ENCODE results near the gene RNF157. TPM values are rescaled to one million over a fixed set of nuclear protein-coding genes. Genes with fewer than 3 reads are reported as not detected.

RNF157 gene
- total RNA-seq, 1 experiment from 2014 or later, result 11.2 TPM

DNA sequence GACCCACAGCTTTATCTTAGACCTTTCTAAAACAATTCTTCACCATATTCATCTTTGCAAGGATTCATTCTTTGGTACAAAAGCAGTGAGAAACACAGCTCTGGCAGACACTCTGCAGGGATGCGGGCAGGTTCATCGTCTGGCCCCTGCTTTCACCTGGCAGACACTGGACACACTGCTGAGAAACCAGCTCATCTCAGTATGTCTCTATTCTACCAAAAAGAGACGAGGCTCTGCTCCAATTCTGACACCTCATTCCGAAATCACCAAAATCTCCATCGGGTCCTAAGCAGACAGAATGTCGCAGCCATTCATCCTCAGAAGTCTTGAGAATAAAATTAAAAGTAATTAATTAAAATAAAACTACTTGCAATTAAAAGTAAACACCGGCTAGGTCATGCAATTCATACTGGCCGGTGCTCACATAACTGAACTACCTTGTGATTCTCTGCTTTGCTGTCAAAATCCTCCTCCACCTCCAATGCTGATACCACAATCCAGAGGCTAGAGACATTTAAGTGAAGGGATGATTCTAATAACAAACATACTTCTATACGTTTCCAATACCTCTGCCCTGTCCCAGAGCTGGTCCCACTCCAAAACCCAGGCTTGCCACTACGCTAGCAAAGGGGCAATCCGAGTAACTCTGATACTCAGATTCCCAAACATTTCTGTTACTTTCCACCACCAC, 1.3 kb downstream of the RNF157 start:
- H3K27ac Mint-ChIP-seq, result no peak overlapping the region
- TF ChIP-seq SP1 (CRISPR knock-in tag; conservative IDR thresholded peaks at IDR 0.05) (no peak), ZNF138 (CRISPR knock-in tag; conservative IDR thresholded peaks at IDR 0.05) (no peak), IRF2 (CRISPR knock-in tag; IDR thresholded peaks at IDR 0.05; ENCODE audit: borderline replicate concordance, low read depth) (no peak), CBFB (CRISPR knock-in tag; IDR thresholded peaks at IDR 0.05; ENCODE audit: low read depth) (no peak), ZNF416 (CRISPR knock-in tag; IDR thresholded peaks at IDR 0.05) (no peak), CREM (CRISPR knock-in tag; IDR thresholded peaks at IDR 0.05) (no peak), ZNF263 (CRISPR knock-in tag; IDR thresholded peaks at IDR 0.05; ENCODE audit: low read depth) (no peak)
- TF ChIP-seq, protein P1, sequence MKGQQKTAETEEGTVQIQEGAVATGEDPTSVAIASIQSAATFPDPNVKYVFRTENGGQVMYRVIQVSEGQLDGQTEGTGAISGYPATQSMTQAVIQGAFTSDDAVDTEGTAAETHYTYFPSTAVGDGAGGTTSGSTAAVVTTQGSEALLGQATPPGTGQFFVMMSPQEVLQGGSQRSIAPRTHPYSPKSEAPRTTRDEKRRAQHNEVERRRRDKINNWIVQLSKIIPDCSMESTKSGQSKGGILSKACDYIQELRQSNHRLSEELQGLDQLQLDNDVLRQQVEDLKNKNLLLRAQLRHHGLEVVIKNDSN (CRISPR knock-in tag; IDR thresholded peaks at IDR 0.05), result no peak
- TF ChIP-seq, protein P2, sequence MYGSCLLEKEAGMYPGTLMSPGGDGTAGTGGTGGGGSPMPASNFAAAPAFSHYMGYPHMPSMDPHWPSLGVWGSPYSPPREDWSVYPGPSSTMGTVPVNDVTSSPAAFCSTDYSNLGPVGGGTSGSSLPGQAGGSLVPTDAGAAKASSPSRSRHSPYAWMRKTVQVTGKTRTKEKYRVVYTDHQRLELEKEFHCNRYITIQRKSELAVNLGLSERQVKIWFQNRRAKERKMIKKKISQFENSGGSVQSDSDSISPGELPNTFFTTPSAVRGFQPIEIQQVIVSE (CRISPR knock-in tag; IDR thresholded peaks at IDR 0.05; ENCODE audit: borderline replicate concordance), result no peak
- TF ChIP-seq, protein P3, sequence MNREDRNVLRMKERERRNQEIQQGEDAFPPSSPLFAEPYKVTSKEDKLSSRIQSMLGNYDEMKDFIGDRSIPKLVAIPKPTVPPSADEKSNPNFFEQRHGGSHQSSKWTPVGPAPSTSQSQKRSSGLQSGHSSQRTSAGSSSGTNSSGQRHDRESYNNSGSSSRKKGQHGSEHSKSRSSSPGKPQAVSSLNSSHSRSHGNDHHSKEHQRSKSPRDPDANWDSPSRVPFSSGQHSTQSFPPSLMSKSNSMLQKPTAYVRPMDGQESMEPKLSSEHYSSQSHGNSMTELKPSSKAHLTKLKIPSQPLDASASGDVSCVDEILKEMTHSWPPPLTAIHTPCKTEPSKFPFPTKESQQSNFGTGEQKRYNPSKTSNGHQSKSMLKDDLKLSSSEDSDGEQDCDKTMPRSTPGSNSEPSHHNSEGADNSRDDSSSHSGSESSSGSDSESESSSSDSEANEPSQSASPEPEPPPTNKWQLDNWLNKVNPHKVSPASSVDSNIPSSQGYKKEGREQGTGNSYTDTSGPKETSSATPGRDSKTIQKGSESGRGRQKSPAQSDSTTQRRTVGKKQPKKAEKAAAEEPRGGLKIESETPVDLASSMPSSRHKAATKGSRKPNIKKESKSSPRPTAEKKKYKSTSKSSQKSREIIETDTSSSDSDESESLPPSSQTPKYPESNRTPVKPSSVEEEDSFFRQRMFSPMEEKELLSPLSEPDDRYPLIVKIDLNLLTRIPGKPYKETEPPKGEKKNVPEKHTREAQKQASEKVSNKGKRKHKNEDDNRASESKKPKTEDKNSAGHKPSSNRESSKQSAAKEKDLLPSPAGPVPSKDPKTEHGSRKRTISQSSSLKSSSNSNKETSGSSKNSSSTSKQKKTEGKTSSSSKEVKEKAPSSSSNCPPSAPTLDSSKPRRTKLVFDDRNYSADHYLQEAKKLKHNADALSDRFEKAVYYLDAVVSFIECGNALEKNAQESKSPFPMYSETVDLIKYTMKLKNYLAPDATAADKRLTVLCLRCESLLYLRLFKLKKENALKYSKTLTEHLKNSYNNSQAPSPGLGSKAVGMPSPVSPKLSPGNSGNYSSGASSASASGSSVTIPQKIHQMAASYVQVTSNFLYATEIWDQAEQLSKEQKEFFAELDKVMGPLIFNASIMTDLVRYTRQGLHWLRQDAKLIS (CRISPR knock-in tag; IDR thresholded peaks at IDR 0.05; ENCODE audit: borderline replicate concordance), result no peak
- TF ChIP-seq, protein P4, sequence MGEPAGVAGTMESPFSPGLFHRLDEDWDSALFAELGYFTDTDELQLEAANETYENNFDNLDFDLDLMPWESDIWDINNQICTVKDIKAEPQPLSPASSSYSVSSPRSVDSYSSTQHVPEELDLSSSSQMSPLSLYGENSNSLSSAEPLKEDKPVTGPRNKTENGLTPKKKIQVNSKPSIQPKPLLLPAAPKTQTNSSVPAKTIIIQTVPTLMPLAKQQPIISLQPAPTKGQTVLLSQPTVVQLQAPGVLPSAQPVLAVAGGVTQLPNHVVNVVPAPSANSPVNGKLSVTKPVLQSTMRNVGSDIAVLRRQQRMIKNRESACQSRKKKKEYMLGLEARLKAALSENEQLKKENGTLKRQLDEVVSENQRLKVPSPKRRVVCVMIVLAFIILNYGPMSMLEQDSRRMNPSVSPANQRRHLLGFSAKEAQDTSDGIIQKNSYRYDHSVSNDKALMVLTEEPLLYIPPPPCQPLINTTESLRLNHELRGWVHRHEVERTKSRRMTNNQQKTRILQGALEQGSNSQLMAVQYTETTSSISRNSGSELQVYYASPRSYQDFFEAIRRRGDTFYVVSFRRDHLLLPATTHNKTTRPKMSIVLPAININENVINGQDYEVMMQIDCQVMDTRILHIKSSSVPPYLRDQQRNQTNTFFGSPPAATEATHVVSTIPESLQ (CRISPR knock-in tag; IDR thresholded peaks at IDR 0.05), result no peak
- TF ChIP-seq, protein P5, sequence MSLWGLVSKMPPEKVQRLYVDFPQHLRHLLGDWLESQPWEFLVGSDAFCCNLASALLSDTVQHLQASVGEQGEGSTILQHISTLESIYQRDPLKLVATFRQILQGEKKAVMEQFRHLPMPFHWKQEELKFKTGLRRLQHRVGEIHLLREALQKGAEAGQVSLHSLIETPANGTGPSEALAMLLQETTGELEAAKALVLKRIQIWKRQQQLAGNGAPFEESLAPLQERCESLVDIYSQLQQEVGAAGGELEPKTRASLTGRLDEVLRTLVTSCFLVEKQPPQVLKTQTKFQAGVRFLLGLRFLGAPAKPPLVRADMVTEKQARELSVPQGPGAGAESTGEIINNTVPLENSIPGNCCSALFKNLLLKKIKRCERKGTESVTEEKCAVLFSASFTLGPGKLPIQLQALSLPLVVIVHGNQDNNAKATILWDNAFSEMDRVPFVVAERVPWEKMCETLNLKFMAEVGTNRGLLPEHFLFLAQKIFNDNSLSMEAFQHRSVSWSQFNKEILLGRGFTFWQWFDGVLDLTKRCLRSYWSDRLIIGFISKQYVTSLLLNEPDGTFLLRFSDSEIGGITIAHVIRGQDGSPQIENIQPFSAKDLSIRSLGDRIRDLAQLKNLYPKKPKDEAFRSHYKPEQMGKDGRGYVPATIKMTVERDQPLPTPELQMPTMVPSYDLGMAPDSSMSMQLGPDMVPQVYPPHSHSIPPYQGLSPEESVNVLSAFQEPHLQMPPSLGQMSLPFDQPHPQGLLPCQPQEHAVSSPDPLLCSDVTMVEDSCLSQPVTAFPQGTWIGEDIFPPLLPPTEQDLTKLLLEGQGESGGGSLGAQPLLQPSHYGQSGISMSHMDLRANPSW (CRISPR knock-in tag; conservative IDR thresholded peaks at IDR 0.05; ENCODE audit: low read depth), result no peak
- TF ChIP-seq, protein P6, sequence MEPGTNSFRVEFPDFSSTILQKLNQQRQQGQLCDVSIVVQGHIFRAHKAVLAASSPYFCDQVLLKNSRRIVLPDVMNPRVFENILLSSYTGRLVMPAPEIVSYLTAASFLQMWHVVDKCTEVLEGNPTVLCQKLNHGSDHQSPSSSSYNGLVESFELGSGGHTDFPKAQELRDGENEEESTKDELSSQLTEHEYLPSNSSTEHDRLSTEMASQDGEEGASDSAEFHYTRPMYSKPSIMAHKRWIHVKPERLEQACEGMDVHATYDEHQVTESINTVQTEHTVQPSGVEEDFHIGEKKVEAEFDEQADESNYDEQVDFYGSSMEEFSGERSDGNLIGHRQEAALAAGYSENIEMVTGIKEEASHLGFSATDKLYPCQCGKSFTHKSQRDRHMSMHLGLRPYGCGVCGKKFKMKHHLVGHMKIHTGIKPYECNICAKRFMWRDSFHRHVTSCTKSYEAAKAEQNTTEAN (CRISPR knock-in tag; IDR thresholded peaks at IDR 0.05), result no peak
- no peak for DNase-seq (ENCODE audit: low spot score)
- H3K9me3 Mint-ChIP-seq, result no peaks in the 10 kb centered on the region
- H3K36me3 Mint-ChIP-seq, result no peaks in the 10 kb centered on the region
- peaks cover 10% of the 10 kb centered on the region for H3K4me1 Mint-ChIP-seq
- peak overlapping the region; percentile 53 for H3K4me3 Mint-ChIP-seq
- POLR2A ChIA-PET, result interaction anchor here (0.6 kb wide), 2 partner anchors 17 to 71 kb away, joined by 3 read pairs; no protein-coding TSS in a partner anchor
- peaks cover 58% of the 10 kb centered on the region for H3K27me3 Mint-ChIP-seq (ENCODE audit: low read depth)
- no peak for ATAC-seq
- CTCF ChIA-PET, result interaction anchor here (1.0 to 1.7 kb wide), 3 partner anchors 24 to 225 kb away, joined by 3 to 11 read pairs (median 5); no protein-coding TSS in a partner anchor
